B cell (primary cell): ENCODE data around the gene JARID2. TPM values are rescaled to one million over a fixed set of nuclear protein-coding genes. Genes with fewer than 3 reads are reported as not detected.

ENCODE experiments used
- ATAC-seq: fragments of 200-7000 bp; cut with Tn5 transposase; one replicate; pipeline ENCODE4 v1.10.0; 2021; ENCODE audit warnings: low read depth, mild to moderate bottlenecking, moderate number of reproducible peaks, moderate library complexity
- CTCF ChIA-PET: fragments of 350-600 bp; sonication (Branson Sonifier 250); formaldehyde crosslinking; loops from one replicate; lab custom pipeline; 2021; ENCODE audit warnings: antibody characterized with exemption, inconsistent platforms; lab: Charles Lee
- POLR2A ChIA-PET: fragments of 350-600 bp; sonication (Branson Sonifier 250); formaldehyde crosslinking; loops from one replicate; lab custom pipeline; 2021; ENCODE audit warnings: antibody characterized with exemption; lab: Charles Lee
- DNase-seq: peaks from one replicate; pipeline ENCODE4 v3.0.0; 2013
- H2AFZ ChIP-seq: 2 replicates; pipeline ENCODE4 v1.6.1; 2012; ENCODE audit warnings: mild to moderate bottlenecking, low read depth, low read length; ENCODE audit not compliant: insufficient read depth, poor library complexity, severe bottlenecking
- H3K27ac ChIP-seq, 2 donors: 1 replicate in 1 of 2; 2 replicates in 1 of 2; pipeline ENCODE4 v1.5.1; 2012 to 2013; ENCODE audit warnings: low read length in 2 of 2, mild to moderate bottlenecking in 2 of 2, moderate library complexity in 1 of 2
- H3K27me3 ChIP-seq, 4 experiments: fragments of 200-600 bp in 1 of 4; sonication (generic) in 1 of 4; replicated peaks in 1 of 4; 1 replicate in 2 of 4; 2 replicates in 2 of 4; pipeline versions ENCODE4 v1.6.1 to v1.7.0; 2013 to 2016; ENCODE audit warnings: low read length in 3 of 4, mild to moderate bottlenecking in 2 of 4, mixed read lengths in 1 of 4, moderate library complexity in 1 of 4; ENCODE audit not compliant: insufficient read depth in 4 of 4, control insufficient read depth in 3 of 4; ENCODE audit errors: control extremely low read depth in 1 of 4
- H3K36me3 ChIP-seq, 2 experiments: replicated peaks in 1 of 2; 1 replicate in 1 of 2; 2 replicates in 1 of 2; pipeline versions ENCODE4 v1.6.1 to v1.7.1; 2013; ENCODE audit warnings: low read length in 1 of 2; ENCODE audit not compliant: insufficient read depth in 2 of 2, control insufficient read depth in 1 of 2; ENCODE audit errors: control extremely low read depth in 1 of 2, extremely low read depth in 1 of 2
- H3K4me1 ChIP-seq, 2 donors: fragments of 200-600 bp in 1 of 2; sonication (generic) in 1 of 2; 1 replicate in 1 of 2; 2 replicates in 1 of 2; pipeline versions ENCODE4 v1.5.1 to v1.6.1; 2013 to 2017; ENCODE audit warnings: low read length in 2 of 2; ENCODE audit not compliant: control insufficient read depth in 2 of 2, insufficient read depth in 2 of 2
- H3K4me2 ChIP-seq: replicated peaks from 2 replicates; pipeline ENCODE3; 2012; ENCODE audit warnings: mild to moderate bottlenecking, low read depth, low read length; ENCODE audit not compliant: poor library complexity, severe bottlenecking
- H3K4me3 ChIP-seq, 5 experiments: fragments of 200-600 bp in 1 of 5; sonication (generic) in 1 of 5; 1 replicate in 3 of 5; 2 replicates in 2 of 5; pipeline versions ENCODE4 v1.5.1 to v1.7.0; 2011 to 2016; ENCODE audit warnings: low read length in 4 of 5, mild to moderate bottlenecking in 4 of 5, low read depth in 2 of 5, control low read depth in 1 of 5, moderate library complexity in 1 of 5; ENCODE audit not compliant: insufficient read depth in 1 of 5; ENCODE audit errors: control extremely low read depth in 1 of 5, extremely low read depth in 1 of 5
- H3K79me2 ChIP-seq: fragments of 200-600 bp; sonication (generic); one replicate; pipeline ENCODE4 v1.6.0; 2016; ENCODE audit warnings: low read length; ENCODE audit not compliant: control insufficient read depth, insufficient read depth
- H3K9ac ChIP-seq: fragments of 200-600 bp; sonication (generic); 2 replicates; pipeline ENCODE4 v1.6.1; 2017; ENCODE audit warnings: mild to moderate bottlenecking, low read length, moderate library complexity
- H3K9me3 ChIP-seq, 3 donors: one replicate each; pipeline versions ENCODE4 v1.6.1 to v1.7.1; 2013; ENCODE audit warnings: low read length in 2 of 3; ENCODE audit not compliant: control insufficient read depth in 2 of 3, insufficient read depth in 1 of 3; ENCODE audit errors: control extremely low read depth in 1 of 3
- H4K20me1 ChIP-seq: 2 replicates; pipeline ENCODE4 v1.6.0; 2012; ENCODE audit warnings: mild to moderate bottlenecking, low read length; ENCODE audit not compliant: insufficient read depth, control insufficient read depth, poor library complexity, severe bottlenecking
- H3K27ac Mint-ChIP-seq: one replicate; pipeline ENCODE4 v1.8.0; 2021; ENCODE audit warnings: mixed read lengths
- H3K27me3 Mint-ChIP-seq: one replicate; pipeline ENCODE4 v1.8.0; 2021; ENCODE audit warnings: mixed read lengths
- H3K4me1 Mint-ChIP-seq: one replicate; pipeline ENCODE4 v1.8.0; 2021; ENCODE audit warnings: mixed read lengths
- H3K4me3 Mint-ChIP-seq: one replicate; pipeline ENCODE4 v1.8.0; 2021; ENCODE audit warnings: mixed read lengths
- H3K9me3 Mint-ChIP-seq: one replicate; pipeline ENCODE4 v1.8.0; 2022; ENCODE audit warnings: mixed read lengths; ENCODE audit not compliant: insufficient read depth
- EZH2 ChIP-seq: IDR thresholded peaks from 2 replicates; pipeline ENCODE4 v1.6.1; 2012; ENCODE audit warnings: borderline replicate concordance, low read depth, mild to moderate bottlenecking, moderate library complexity, low read length; ENCODE audit not compliant: insufficient read depth, poor library complexity, severe bottlenecking
- WGBS: methylation state at CpG from one replicate; pipeline ENCODE4 v1.1.5; 2013; ENCODE audit warnings: missing lambda C conversion rate; ENCODE audit not compliant: insufficient coverage; 5-methylcytosine and 5-hydroxymethylcytosine counted together
- intact Hi-C: fragments of 100-400 bp; cut with micrococcal nuclease; formaldehyde crosslinking; loops from one replicate; pipeline ENCODE4 v1.10.0; 2022
- polyA plus RNA-seq: library from polyadenylated mRNA; depleted of rRNA; stranded (reverse); fragments of >200 nt; gene quantifications from 2 replicates; pipeline ENCODE4 v1.2.3, GENCODE V29; 2012
- total RNA-seq, 2 donors: library from RNA; stranded (reverse); fragments of 120-200 nt in 1 of 2; gene quantifications; 1 replicate in 1 of 2; 2 replicates in 1 of 2; pipeline versions ENCODE4 v1.2.3 to v1.2.4, GENCODE V29; 2013 to 2022
- TF ChIP-seq, protein P1 (sequence below): fragments of 200-600 bp; IDR thresholded peaks from one replicate; pipeline ENCODE4 v1.8.0; 2022; ENCODE audit warnings: antibody characterized with exemption, mild to moderate bottlenecking

Gene JARID2
- total and polyA plus RNA-seq, 2 donors (not counting 1 experiment from before 2014, with no cell fraction given), result 11.0 to 58.1 TPM

- Histone ChIP-seq H3K4me1 (peaks cover 40 to 47% of the 10 kb centered on the region in 2 donors), H2AFZ (no peak overlapping the region), H3K4me3 (no peak overlapping the region), H3K27ac (no peak overlapping the region), H3K27me3 (no peaks in the 10 kb centered on the region), H4K20me1 (peaks cover 86% of the 10 kb centered on the region), H3K9me3 (no peaks in the 10 kb centered on the region), H3K9ac (no peak overlapping the region), H3K79me2 (peaks cover 99% of the 10 kb centered on the region), H3K36me3 (peaks cover 0 to 8% of the 10 kb centered on the region in 2 experiments), H3K4me2 (no peak overlapping the region)
- Mint-ChIP-seq H3K9me3 (no peaks in the 10 kb centered on the region), H3K27ac (no peak overlapping the region), H3K4me1 (peaks cover 49% of the 10 kb centered on the region), H3K4me3 (no peak overlapping the region), H3K27me3 (no peaks in the 10 kb centered on the region)
- ATAC-seq, result no peak
- intact Hi-C loops, result no loop called here
- CTCF ChIA-PET, result no interaction called here
- DNase-seq, result no peak
- TF ChIP-seq EZH2, result no peak
- TF ChIP-seq, protein P1, sequence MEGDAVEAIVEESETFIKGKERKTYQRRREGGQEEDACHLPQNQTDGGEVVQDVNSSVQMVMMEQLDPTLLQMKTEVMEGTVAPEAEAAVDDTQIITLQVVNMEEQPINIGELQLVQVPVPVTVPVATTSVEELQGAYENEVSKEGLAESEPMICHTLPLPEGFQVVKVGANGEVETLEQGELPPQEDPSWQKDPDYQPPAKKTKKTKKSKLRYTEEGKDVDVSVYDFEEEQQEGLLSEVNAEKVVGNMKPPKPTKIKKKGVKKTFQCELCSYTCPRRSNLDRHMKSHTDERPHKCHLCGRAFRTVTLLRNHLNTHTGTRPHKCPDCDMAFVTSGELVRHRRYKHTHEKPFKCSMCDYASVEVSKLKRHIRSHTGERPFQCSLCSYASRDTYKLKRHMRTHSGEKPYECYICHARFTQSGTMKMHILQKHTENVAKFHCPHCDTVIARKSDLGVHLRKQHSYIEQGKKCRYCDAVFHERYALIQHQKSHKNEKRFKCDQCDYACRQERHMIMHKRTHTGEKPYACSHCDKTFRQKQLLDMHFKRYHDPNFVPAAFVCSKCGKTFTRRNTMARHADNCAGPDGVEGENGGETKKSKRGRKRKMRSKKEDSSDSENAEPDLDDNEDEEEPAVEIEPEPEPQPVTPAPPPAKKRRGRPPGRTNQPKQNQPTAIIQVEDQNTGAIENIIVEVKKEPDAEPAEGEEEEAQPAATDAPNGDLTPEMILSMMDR, result no peak
- POLR2A ChIA-PET, result no interaction called here
Measured at GRCh38 chr6:15368186-15368585, 122.3 kb downstream of the JARID2 start.

DNA sequence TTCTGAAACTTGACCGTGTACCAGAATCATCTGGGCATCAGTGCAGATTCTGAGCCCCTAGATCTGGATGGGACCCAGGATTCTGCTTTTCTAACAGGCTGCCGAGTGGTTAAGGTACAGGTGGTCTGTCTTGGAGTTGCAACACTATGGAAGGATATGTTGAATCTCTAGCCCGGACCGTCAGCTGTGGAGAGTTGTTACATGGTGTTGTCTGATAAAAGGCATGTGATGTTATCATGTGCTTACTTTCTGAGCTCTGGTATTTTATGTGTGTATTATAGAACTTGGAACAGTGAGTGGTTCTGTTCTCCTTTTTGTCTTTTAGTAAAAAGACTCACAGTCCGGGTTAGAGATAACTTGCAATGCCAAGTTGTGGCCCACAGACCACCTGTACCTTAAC is 123.0 kb downstream of the JARID2 start:
- Histone ChIP-seq H3K9ac (no peak overlapping the region), H2AFZ (no peak overlapping the region), H3K27ac (no peak overlapping the region), H3K27me3 (no peaks in the 10 kb centered on the region), H3K36me3 (peaks cover 0 to 8% of the 10 kb centered on the region in 2 experiments), H4K20me1 (peaks cover 86% of the 10 kb centered on the region), H3K9me3 (no peaks in the 10 kb centered on the region), H3K4me3 (no peak overlapping the region), H3K4me1 (peaks cover 33 to 40% of the 10 kb centered on the region in 2 donors), H3K4me2 (no peak overlapping the region), H3K79me2 (peaks cover 99% of the 10 kb centered on the region)
- CTCF ChIA-PET, result no interaction called here
- H3K27ac Mint-ChIP-seq, result no peak overlapping the region
- no peaks in the 10 kb centered on the region for H3K27me3 Mint-ChIP-seq
- no peak for DNase-seq
- ATAC-seq, result no peak
- H3K9me3 Mint-ChIP-seq, result no peaks in the 10 kb centered on the region
- intact Hi-C loops, result no loop called here
- TF ChIP-seq EZH2, result no peak
- TF ChIP-seq, protein P1, result no peak
- H3K4me1 Mint-ChIP-seq, result peaks cover 49% of the 10 kb centered on the region
- H3K4me3 Mint-ChIP-seq, result no peak overlapping the region
- 91% methylated on average over 4 of the region's 5 CpGs for WGBS
- POLR2A ChIA-PET, result no interaction called here
